Measurements from ENCODE around the gene FLRT1.

The FLRT1 gene

DNA sequence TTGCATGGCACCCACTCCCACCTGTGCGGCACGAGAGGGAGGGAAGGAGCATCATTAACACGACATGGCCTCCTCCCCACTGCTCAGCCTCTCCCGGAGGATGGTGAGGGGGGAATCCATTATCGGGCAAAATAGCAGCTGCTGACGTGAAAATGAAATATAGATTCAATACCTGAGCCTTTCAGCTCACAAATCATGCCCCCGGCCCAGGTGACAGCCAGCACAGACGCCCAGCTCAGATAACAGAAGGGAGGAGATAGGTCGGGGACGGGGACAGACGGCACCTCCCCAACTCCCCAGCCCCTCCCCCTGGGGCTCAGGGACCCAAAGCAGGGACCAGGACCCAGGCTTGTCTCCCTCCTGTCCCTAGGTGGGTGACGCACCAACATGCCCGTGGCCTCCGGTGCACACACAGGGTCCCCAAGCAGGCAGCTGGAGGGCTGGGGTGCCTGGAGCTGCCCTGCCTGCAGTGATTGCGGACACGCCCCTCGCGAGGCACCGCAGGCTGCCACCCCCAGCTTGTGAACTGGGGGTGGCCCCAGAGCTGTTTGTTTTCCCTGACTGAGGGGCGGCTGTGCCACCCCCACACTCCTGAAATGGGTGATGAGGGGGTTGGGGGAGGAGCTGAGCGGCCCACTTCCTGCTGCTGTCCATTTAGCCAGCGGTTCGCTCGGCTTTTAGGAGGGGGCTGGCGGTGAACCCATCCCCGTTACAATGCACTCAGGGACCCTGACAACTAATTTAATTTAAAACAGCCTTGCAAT lies 31.7 kb downstream of the FLRT1 start:
- DNase-seq (ENCODE audit: low read depth, low spot score): no peak

DNA sequence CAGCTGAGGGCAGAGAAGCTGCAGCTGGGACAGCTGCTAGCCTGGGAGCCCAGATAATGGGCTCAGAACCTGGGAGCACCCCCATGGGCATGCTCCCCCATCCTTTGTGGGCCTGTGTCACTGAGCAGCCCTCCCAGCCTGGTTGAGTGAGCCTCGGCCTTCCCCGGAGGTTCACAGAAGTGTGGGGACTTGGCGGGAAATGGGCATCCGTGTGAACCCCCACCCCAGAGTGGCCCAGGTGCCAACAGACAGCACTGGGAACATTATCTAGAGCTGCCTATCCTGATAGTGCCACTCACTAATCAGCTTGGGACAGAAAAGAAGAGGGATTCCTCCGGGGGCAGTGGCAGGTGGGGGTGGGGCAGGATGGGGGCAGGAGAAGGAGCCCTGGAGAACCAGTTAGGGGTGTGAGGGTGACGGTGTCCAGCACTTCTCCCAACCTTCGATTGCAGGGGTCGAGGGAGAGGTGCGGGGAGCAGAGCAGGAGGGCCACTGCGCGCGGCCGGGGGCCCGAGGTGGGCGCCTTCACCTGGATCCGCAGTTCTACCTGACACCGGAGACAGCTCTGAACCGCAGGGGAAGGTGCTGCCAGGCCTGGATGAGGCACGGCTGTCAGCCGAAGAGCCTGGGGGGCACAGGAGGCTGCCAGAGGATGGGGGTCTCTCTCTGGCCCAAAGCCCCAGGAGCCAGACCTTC lies 33.1 kb downstream of the FLRT1 start:
- no peak for DNase-seq (ENCODE audit: low read depth, low spot score)

DNA sequence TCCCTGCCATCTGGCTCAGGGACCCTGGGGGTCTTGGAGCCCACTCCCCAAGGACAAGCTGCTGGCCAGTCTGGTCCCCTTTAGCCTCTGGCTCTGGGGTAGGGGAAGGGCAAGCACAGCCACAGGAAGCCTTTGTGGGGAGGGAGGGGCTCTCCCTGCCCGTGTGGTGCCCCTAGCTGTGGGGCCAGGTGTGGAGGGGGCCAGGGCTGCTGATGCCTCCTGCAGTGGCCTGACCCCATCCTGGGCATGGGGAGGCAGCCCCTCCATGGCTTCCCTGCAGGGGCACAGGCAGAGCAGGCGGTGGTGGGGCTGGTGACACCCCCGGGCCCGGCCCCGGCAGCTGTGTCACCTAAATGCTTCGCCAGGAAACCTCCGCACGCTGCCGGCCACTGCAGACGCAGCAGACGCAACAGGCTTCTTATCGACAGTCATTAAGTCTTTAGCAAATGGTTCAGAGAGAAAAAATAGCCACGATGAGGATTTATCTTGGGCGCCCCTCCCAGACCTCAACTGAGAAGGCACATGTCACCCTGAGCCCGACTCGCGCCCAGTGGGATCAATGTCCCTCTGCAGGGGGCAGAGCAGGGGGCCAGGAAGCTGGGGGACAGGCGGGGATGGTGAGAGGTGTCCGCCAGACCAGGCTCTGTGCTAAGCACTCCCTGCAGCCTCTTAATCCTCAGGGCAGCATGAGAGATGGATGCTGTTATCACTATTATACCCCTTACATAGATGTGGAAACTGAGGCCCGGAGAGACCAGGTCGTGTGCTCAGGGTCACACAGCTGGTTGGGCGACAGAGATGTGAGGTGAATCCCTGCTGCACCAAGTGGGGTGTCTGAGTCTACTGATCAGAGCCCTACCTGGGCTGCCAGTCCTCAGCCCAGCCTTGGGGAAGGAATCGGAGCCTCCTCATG lies 33.9 kb downstream of the FLRT1 start:
- no peak for DNase-seq (ENCODE audit: low read depth, low spot score)

DNA sequence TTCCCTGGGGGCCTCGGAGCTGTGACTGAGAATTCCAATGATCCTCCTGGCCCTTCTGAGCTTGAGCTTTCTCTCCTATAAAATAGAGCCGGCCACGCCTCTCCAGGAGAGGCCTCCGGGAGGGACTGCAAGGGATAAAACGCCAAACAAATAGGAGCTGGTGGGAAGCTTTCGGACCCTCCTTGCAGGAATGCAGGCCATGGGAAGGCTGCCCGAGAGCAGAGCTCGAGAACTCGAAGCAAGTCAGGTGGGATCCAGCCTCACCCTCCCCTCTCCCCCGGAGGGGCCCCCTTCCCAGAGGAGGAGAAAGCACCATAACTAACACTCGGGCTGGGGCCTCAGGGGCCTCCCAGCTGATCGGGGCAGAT lies 34.6 kb downstream of the FLRT1 start:
- no peak for DNase-seq (ENCODE audit: low read depth, low spot score)

DNA sequence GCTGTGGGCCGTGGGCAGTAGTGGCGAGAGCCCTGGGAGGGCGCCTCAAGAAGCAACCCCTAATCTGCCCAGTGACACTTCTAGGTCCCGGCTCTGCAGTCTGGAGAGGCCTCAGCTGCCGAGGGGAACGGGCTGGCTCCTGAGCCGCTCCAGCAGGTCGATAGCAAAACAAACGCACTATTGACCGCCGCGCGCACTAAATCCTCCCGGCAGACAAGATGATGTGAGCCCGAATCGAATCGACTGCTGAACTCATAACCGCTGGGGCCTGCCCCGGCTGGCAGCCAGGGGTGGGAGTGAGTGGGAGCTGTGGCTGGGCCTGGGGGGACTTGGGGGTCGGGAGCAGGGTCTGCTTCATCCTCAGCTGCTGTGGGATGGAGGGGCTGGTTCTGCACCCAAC lies 36.1 kb downstream of the FLRT1 start:
- no peak for DNase-seq (ENCODE audit: low read depth, low spot score)

DNA sequence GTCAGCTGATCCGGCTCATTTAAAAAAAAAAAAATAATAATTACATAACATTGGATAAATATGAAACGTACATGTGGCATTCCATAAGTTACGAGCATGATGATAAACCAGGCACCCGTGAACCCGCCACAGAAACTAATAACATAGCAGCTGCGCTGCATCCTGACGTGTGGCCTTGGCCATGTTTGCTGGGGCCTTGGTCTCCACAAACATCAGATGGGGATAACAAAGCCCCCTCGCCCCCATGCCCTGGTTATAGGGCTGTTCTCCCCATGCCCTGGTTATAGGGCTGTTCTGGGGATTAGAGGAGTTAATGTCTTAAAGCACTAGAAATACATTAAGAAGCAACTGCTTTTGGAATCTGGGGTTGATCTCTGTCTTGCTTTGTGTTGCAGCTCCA lies 36.7 kb downstream of the FLRT1 start:
- DNase-seq (ENCODE audit: low read depth, low spot score): no peak

DNA sequence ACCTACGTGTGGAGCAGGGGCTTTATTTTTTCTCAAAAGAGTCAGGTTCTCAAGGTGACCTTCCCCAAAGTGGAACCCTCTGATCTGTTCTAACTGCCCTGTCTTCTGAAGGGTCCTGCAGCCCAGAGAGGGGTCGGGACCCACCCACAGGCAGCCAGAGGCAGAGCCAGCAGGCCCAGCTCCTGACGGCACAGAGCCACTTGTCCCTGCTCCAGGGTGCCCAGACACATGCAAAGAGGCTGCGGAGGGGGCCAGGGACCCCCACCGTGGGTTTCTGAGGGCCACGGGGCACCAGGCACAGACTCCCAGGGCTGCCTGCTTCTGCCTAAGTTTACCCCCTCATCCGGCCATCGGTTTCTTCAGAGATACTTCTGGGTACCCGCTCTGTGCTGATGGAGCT lies 37.1 kb downstream of the FLRT1 start:
- DNase-seq (ENCODE audit: low read depth, low spot score): no peak

DNA sequence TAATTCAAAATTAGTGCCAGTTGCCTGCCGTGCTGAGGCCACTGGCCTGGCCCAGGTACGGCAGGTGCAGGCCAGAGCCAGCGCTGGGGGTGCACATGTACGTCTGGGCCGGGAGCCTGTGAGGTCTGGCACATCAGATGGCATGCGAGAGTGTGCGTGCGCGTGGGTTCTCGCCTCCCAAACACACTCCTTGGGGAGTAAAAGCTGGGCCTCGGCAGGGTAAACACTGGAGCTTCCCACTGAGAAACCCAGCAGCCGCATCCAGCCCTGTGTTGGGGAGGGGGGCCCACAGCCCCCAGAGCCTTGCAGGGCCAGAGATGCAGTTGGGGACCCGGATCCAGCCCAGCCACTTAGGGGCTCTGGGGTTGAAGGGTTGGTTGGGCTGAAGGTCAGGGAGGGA lies 37.8 kb downstream of the FLRT1 start:
- no peak for DNase-seq (ENCODE audit: low read depth, low spot score)

DNA sequence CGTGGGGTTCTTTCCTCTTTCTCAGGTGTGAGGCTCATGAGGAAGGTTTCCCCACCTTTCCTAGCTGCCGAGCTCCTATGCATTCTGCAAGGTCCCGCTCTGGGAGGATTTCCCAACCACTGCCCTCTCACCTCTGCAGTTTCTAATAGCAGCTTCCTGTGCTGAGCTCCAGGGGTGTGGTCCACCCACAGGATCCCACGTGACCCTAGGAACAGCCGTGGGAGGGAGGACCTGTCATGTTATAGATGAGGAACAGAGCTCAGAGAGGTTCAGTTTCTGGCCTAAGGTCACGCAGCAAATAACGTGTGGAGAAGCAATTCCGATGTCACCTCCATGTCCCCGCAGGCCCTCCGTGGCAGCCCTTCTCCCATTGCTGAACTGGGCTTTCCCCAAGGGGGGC lies 38.5 kb downstream of the FLRT1 start:
- DNase-seq (ENCODE audit: low read depth, low spot score): no peak

DNA sequence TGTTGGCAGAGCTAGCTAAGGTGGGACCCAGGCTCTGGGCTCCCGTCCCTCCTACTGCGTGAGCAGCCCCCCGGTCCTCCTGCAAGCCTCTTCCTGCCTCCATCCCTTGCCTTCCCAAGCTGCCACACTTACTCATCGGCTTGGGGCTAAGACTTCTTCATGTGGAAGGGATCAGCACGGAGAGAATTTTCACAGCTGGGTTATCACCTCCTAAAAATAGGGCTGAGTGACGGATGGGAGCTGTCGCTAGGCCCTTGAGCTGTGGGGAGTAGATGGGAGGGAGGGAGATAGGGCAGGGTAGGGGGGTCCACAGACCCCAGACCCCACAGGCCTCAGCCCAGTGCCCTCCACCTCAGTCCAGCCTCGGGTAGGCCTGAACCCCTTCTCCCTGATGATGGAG lies 41.0 kb downstream of the FLRT1 start:
- DNase-seq (ENCODE audit: low read depth, low spot score): no peak

DNA sequence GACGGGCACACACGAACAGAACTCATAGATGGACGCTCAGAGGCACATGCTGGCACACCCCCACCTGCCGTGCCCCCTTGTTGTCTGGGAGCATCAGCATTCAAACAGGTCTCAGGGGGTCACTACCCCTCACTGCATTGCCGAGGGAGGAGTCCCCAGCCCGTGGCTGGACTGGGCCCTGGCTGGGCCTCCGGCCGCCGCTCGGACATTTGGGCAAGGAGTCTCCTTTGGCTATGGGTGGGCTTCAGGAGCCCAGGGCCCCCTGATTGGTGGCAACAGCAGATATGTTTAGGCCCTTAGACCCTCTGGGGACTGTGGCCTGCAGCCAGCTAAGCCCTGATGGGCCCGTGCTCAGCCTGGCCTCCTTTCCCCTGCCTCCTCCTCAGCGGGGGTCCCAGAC lies 41.9 kb downstream of the FLRT1 start:
- DNase-seq (ENCODE audit: low read depth, low spot score): no peak

DNA sequence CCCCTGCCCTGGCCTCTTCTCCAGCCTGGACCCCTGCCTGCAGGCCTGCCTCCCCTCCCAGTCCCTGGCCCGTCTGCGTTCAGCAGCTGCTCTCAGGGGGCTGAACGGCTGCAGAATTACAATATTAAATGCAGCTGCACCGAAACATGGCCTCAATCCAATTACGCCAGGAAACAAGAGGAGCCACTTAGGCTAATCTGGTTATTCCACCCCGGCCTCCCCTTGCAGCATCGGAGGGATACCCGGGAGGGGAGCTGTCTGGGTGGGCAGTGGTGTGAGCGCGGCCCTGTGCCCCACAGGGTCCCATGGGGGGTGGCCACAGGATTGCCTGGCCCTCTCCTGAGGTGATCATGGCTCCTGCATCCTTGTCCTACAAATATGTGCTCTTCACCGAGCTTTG lies 42.6 kb downstream of the FLRT1 start:
- no peak for DNase-seq (ENCODE audit: low read depth, low spot score)

DNA sequence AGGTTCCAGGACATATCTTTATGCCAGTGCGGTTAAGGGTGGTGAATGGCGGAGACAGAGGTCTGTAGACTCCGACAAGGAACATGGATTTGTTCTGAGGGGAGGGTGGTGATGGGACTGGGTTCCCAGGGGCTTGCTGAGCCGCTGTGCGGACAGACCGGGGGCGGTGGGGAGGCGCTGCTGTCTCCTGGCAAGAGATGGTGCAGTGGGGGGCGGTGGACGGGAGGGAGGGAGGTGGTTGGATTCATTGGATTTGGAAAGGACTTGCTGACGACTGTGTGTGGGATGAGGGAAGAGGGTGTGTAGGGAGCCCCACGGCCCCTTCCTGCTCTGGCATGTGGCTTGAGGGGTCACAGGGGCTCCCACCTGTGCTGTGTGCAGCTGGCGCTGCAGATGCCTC lies 43.2 kb downstream of the FLRT1 start:
- DNase-seq (ENCODE audit: low read depth, low spot score): no peak

DNA sequence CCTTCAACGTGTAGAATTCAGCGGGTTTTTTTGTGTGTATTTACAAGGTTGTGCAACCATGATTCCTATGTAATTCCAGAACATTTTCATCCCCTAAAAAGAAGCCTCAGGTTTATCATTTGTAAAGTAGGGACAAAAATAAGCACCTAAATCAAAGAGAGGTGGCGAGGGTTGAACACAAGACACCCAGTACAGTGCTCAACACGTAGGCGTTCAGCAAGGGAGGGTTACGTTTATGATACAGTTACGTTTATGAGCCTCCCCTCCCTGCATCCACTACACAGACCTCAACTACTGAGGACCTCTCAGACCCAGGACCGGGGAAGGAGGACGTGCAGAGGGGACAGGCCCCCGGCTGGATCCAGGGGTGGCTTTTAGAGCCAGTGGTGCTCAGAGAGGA lies 44.7 kb downstream of the FLRT1 start:
- no peak for DNase-seq (ENCODE audit: low read depth, low spot score)

DNA sequence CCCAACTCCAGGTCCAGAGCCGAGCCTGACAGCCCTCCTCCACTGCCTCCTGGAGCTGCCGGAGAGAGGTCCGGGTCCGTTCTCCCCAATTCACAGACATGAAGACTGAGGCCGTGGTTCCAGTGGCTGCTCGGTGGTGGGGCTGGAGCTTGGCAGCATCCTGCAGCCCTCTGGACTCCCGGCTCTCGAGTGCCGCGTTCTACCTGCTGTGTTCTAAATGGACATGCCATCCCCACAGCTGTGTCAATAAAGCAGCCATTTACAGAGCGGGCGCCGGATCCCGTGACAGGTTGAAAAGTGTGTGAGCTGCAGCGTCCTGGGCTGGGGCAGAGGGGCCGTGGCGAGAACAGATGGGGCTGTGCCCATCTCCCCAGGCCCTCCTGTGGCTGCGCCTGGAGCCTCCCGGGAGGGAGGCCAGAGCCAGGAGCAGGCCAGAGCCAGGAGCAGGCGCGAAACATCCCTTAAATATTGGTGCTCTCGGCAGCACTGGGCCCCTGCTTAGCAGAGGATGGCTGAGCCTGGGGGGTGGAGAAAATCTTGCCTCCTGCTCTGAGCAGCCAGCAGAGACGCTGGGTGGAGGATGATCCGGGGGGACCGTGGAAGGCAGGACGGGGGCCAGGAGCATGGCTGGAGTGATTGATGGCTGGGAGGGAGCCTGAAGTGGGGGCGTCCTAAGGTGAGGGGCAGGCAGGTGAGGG lies 46.2 kb downstream of the FLRT1 start:
- DNase-seq (ENCODE audit: low read depth, low spot score): no peak

DNA sequence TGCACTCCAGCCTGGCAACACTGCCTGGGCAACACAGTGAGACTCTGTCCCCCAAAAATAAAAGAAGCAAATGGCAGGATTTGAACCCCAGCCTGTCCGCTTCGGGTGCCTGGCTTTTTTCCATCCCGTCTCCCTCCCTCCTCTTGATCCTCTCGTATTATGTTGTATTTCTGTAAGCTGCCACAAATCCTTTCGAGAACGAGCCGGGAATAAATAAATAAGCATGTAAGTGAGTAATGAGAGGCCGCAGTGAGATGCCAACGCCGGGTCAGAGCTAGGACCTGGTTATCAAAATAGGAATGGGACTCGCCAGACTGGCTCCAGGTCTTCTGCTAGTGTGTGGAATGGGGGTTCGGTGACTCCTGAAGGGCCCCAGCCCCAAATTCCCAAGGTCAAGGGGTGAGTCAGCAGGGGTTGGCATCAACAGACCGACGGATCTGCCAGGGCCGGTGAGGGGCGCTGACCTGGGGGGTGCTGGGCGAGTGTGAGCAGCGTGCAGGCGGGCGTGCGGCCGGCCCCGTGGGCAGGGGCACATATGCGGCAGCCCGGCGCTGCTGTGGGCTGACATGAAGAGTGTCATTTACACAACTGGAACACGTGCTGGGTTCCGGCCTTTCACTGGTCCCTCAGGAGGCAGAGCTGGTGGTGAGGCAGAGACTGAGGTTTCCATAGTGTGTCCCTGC lies 47.8 kb downstream of the FLRT1 start:
- no peak for DNase-seq (ENCODE audit: low read depth, low spot score)

DNA sequence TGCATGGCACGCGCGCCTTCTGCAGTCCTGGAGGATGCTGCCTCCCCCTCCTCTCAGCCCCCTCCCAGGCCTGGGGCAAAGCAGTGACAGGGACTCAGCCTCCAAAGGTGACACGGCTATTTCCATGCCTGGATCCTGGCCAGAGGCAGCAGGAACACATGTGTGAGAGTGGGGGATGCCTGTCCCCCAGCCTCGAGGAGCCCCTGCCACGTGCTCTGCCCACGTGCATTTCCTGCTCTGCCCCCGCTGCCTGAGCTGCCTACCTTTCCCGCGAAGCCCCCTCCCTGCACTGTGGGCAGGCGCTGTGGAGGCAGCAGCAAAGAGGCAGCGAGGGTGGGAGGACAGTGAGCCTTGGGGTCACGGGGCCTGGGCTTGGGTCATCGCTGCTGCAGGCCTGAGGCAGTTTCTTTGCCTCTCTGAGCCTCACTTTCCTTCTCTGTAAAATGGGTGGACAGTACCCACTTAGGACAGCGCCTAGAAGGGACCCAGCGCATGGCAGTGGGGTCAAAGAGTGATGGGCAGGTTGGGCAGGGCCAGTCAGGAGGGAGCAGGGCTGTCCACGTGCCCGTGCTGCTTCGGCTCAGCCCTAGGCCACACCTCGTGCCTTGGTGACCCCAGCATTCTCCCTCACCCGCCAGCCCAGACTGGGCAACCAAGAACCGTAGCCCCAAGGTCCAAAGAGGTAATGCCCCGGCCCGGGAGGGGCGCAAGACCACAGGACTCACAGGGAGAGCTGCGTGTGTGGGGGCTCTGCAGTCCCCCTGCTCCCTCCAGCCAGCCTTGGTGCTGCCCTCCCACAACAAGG lies 48.6 kb downstream of the FLRT1 start:
- DNase-seq (ENCODE audit: low read depth, low spot score): no peak

DNA sequence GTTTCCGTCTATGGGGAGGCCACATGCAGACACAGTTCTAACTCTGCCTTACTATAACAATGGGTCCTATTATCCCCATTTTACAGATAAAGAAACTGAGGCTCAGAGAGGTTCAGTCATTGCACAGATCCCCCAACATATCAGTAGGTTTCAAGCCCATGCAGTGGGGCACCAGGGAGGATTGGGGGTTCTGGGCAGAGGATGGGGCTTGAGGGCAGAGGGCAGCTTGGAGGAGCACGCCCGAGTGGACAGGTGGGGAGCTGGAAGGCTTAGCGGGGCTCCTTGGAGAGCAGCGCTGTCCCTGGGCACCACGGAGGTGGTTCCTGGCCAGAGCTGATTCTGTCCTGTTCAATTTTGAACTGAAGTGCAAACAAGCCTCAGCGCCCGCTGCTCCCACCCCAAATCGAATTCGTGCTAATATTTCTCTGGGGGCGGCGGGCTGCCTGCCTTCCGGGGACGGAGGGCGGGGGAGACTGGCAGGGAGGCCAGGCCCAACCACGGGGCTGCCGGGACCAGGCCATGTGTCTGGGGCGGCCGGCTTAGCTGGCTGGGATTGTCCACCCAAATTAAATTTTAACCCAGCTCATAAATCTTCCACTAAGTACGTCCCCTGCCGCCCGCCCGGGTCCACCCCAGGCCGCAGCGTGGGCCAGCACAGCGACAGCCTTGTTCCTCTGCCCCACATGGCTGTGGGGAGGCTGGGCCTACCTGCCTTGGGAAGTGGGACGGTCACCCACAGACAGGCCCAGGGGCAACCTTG lies 49.4 kb downstream of the FLRT1 start:
- DNase-seq (ENCODE audit: low read depth, low spot score): no peak
